OCI-LY7 (cell line): ENCODE results near the gene CHMP4B.

ENCODE experiments used
- CTCF ChIP-seq: fragments of 200-600 bp; sonication (generic); conservative IDR thresholded peaks from 2 replicates; pipeline ENCODE4 v1.5.1; 2014; ENCODE audit warnings: mild to moderate bottlenecking, antibody characterized with exemption, low read length, moderate library complexity, mixed read lengths
- EZH2phosphoT487 ChIP-seq: fragments of 200-600 bp; sonication (generic); IDR thresholded peaks from 2 replicates; pipeline ENCODE4 v1.6.1; 2018; ENCODE audit warnings: low read depth, borderline replicate concordance, mild to moderate bottlenecking, mixed run types, antibody characterized with exemption, low read length, moderate library complexity, mixed read lengths

GRCh38 chr20:33812152-33812849 is 1.2 kb downstream of the CHMP4B start:
- TF ChIP-seq CTCF = no peak
- TF ChIP-seq EZH2phosphoT487 = no peak
